HG03432 (cell line): ENCODE measurements around the gene GAS2L1.

ENCODE experiments used
- ATAC-seq: cut with Tn5 transposase; IDR thresholded peaks from one replicate; pipeline ENCODE4 v1.9.1; 2021; ENCODE audit warnings: mild to moderate bottlenecking, moderate library complexity; ENCODE audit not compliant: unreplicated experiment

The GAS2L1 gene

GRCh38 chr22:29308791-29309262 lies 2.4 kb downstream of the GAS2L1 start:
- no peak for ATAC-seq

- no peak for ATAC-seq
These were observed 3.0 kb downstream of the GAS2L1 start for GRCh38 chr22:29309332-29310064.

- ATAC-seq = no peak
These were observed 3.8 kb downstream of the GAS2L1 start for GRCh38 chr22:29310065-29310862.

- ATAC-seq = no peak
These were observed 4.5 kb downstream of the GAS2L1 start for GRCh38 chr22:29310863-29311339.

GRCh38 chr22:29311464-29312217 lies 5.2 kb downstream of the GAS2L1 start:
- no peak for ATAC-seq

- no peak for ATAC-seq
These were observed 6.0 kb downstream of the GAS2L1 start for GRCh38 chr22:29312218-29313125.

- no peak for ATAC-seq
These were observed 6.7 kb downstream of the GAS2L1 start for GRCh38 chr22:29313126-29313575.

GRCh38 chr22:29313576-29314466 lies 7.4 kb downstream of the GAS2L1 start:
- ATAC-seq = no peak

- no peak for ATAC-seq
These were observed 8.3 kb downstream of the GAS2L1 start for GRCh38 chr22:29314537-29315285.

- ATAC-seq = no peak
These were observed 9.1 kb downstream of the GAS2L1 start, which contains the start of gene RASL10A for GRCh38 chr22:29315286-29316140. RASL10A (minus strand) TSS chr22:29315697; CDS start chr22:29315246, 451 bp downstream.

- no peak for ATAC-seq
These were observed 9.8 kb downstream of the GAS2L1 start for GRCh38 chr22:29316141-29316828.

- no peak for ATAC-seq
These were observed 11.5 kb downstream of the GAS2L1 start for GRCh38 chr22:29317827-29318454.

GRCh38 chr22:29319072-29319471 lies 12.6 kb downstream of the GAS2L1 start:
- ATAC-seq = no peak

GRCh38 chr22:29320546-29320945 lies 14.1 kb downstream of the GAS2L1 start:
- no peak for ATAC-seq

- ATAC-seq = no peak
These were observed 17.2 kb downstream of the GAS2L1 start for GRCh38 chr22:29323641-29324040.

- no peak for ATAC-seq
These were observed 18.9 kb downstream of the GAS2L1 start for GRCh38 chr22:29325356-29325755.
